GM18858 (cell line): Measurements from ENCODE around the gene SAPCD2.

Experiments
- ATAC-seq: cut with Tn5 transposase; IDR thresholded peaks from one replicate; pipeline ENCODE4 v1.9.1; 2021; ENCODE audit not compliant: unreplicated experiment

SAPCD2 gene

DNA sequence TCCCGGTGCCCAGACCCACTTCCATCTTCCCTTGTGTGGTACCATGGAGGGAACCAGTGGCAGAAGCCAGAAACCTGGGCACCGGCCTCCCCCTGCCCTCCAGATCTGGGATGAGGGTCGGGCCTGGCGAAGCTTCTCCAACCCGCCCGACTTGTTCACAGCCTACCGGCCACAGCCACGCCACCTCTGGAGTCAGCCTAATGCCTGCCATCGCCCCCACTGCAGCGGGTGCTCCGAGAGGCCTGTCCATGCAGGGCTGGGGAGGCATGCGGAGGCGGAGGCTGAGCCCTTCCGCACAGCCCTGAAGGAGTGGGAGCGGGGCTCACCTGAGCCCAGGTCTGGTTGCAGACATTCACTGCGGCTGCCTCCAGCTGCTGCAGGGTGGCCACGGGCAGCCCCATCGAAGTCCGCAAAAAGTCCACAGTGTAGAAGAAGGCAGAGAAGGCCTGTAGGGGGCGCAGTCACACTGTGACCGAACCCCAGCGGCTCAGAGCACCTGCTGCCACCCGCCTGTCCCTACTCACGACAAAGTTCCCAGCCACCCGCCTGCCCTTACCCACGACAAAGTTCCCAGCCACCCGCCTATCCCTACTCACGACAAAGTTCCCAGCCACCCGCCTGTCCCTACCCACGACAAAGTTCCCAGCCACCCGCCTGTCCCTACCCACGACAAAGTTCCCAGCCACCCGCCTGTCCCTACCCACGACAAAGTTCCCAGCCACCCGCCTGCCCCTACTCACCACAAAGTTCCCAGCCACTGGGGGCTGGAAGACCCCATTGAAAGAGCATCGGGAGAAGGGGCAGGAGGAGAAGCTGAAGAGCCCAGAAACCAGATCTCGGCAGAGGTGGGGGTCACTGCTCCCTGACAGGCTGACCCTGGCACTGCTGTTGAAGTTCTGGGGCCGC lies 20.6 kb downstream of the SAPCD2 start:
- ATAC-seq, result no peak

DNA sequence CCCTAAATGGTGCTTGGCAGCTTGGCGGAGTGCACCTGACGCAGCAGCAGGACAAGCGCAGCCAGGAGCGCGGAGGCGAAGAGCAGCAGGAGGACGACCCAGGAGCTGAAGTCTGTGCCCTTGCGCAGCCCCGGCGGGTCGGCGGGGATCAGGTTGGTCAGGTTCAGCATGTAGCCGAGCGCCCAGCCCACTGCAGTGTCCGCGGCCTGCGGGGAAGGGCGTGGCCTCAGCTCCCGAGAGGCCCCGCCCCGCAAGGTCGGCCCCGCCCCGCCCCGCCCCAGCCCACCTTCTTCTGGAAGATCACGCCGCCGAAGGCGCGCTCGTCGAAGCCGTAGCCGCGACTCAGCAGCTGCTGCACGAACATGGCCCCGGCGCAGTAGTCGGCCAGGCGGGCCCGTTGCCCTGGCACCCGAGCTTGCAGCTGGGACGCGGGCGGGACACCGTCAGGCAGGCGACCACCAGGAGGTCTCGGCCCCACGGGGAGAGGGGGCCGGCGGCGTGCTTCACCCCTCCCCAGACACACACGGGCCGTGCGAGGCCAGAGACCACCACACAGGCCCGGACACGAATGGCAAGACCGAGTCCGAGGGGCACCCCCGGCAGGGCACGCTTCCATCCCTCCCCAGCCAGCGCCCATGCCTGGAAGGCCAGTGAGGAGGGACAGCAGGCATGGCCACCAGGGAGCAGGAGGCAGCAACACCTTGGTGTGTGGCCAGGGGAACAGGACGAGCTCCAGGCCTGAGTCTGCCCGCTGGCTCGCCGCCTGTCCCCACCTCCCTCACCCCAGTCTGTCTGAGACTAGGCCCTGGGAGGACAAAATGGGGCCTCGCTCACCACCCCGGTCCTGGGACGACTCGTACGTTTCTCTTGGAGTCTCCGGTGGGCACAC lies 21.5 kb downstream of the SAPCD2 start:
- no peak for ATAC-seq

DNA sequence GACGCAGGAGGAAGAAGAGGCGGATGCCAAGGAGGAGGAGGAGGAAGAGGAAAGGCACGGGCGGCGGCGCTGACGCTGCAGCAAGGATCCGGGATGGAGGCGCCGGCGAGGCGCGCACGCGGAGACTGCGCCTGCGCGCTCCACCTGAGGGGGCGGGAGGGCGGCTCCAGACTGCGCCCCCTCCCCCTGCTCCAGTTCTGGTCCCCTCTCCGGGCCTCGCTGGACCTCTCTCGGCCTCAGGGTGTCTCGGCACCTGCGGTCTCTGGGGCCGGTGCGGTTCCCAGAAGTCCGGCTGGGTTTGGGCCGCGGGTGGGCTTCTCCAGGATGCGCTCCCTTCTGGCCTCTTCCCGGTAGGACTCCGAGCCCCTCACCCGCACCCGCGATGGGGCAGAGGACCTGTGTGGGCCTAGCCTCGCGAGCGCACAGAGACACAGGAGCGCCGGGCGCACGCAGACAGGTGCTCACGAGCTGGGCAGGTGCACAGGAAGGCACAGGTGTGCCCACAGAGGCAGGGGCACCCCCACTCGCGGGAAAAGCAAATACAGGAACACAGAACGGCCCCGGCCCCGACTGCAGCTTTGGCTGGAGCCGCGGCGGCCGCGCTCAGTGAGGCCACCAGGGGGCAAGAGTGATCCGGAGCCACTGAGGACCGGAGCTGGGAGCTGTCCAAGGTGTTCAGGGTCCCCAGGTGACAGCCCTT lies 24.1 kb downstream of the SAPCD2 start, which contains the start of gene NPDC1:
TSS of gene NPDC1 (minus strand) at position 90 of the 700 bp plus-strand sequence. CDS start 188 bp downstream, outside the sequence.
- no peak for ATAC-seq

DNA sequence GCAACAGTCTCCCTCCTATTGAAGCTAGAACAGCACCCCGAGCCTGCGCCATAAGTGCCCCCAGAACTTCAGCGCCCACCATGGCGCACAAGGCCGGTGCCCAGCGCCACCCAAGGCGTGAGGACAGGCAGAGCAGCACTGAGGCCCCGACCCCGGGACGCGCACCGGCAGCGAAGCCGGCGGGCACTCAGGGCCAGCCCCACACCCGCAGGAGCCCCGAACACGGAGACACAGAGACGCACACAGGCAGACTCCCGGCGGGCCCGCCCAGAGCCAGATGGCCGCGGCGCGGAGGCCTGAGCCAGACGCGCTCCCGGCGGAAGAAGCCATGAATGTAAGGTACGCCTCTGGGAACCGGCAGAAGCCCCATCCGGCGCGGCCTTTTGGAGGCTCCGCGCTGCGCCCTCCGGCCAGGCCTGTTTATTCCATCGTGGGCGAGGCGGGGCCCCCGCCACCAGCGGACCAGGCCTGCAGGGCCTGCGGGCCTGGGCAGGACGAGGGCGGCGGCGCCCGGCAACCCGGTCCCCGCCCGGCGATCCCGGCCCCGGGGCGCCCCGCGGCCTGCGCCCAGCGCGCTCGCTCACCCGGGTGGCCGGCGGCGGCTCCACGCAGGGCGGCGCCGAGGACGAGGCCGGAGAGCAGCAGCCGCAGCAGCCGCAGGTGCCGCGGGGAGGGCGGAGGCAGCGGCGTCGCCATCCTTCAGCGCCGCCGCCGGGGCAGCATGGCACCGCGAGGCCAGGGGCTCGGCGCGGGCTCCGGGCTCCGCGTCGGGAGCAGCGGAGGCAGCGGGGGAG lies 24.9 kb downstream of the SAPCD2 start:
- no peak for ATAC-seq

DNA sequence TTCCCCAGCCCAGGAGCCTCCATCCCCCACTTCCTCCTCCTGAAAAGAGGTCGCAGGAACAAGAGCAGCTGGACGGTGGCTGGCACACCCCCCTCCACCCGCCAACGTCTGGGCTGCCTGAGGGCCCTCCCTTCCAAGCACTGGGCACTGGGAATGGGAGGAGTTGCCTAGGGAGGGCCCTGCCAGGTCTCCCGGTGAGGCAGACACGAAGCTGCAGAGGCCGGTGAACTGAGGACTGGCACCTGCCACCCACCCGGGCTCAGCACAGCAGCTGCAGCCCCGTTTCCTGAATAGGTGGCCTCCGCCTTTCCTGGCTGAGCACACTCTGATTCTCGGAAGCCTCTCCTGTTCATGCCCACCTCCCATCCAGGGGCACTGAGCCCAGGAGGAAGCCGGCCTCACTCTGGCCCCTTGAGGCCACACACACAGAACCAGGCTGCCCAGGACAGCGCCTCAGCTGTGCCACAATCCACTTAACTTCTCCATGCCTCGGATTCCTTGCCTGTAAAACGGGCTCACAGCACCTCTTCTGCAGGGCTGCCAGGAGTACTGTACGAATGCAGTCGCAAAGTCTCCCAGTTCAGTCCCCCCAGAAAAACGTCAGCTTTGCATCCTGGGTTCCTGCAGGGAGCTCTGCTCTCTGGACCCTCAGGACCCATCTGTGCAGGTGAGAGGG lies 25.7 kb downstream of the SAPCD2 start:
- no peak for ATAC-seq

DNA sequence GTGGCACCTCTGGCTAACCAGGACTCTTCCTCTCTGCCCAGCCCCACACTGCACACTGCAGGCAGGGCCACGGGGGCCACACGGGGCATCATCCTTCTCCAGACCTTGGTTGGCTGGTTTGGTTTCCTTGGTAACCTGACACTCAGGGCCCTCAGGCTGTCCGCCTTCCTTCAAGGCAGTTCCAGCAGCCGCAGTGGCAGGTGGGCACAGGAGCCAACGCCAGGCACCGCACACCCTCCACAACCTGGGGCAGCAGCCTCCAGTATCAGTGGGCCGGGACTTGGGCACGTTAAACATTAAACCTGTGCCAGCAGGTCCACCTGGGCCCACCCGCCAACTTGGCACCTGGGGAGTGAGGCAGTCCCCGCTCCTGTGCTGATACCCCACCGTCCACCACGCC lies 26.3 kb downstream of the SAPCD2 start:
- no peak for ATAC-seq

DNA sequence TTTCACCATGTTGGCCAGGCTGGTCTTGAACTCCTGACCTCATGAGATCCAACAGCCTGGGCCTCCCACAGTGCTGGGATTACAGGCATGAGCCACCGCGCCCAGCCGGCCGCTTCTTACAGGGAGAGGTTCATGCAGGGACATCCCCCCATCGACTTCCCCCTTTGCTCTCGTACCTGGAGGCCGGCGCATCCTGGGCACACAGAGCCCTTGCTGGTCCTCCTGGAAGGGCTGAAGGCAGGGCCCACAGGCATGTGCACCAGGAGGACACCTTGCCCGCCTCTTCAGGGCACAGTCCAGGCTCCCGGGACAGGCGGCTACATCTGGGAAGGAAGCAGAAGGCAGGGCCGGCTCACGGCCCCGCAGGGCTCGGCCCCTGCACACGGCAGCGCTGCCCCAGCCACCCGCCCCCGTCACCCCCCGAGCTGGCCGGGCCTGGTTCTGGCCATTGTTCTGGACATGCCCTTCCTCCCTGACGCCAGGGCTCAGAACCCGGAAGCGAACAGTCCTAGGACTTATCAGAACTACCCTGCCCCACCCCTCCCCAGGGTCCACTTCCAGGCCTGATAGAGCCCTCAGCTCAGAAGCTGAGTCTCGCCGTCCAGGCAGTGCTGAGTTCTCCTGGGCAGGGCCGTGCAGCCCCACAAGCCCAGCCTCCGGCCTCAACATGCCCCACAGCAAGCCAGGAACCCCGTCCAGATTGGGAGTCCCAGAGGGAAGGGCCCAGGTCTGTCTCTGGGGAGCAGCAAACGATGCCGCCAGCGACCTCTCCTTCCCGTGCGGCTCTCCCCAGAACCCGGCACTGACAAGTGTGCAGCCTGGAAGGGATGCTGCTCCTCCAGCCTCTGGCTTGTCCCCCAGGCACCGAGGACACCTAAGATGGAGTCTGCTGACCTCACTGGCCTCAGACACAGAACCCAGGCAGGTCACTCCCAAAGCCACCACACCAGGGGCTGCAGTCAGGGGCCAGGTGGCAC lies 27.3 kb downstream of the SAPCD2 start:
- ATAC-seq, result no peak

DNA sequence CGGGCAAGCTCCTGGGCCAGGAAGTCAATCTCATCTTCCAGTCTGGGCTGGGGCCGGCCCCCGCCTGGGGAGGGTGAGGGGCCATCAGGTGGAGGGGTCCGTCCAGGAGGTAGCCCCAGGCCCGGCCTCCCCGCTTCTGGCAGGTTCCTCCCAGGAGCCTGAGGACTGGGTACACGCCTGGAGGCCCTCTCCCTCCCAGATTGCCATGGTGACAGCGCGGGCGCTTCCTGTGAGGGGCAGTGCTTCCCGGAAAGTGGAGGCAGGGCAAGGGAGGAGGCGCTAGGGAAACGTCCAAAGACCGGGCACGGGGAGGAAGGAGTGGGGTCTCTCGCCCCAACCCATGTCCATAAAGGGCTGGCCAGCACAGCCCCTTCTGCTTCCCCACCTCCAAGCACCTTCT lies 29.2 kb downstream of the SAPCD2 start:
- no peak for ATAC-seq

DNA sequence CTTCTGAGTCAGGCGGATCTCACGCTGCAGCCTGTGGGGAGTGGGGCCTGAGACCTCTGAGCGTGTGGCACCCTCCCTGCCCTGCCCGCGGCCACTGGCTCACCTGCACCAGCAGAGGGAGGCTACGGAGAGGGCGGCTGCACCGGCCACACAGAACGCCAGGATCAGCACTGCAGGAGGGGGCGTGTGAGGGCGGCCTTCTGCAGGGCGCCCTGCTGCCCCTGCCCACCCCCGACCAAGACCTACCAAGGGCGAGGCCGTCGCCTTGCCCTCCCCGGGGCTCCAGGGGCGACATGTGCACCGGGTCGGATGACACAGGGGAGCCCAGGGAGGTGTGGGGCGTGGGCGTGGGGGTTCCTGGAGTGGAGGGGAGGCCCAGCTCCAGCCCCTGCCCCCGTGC lies 29.8 kb downstream of the SAPCD2 start:
- no peak for ATAC-seq

DNA sequence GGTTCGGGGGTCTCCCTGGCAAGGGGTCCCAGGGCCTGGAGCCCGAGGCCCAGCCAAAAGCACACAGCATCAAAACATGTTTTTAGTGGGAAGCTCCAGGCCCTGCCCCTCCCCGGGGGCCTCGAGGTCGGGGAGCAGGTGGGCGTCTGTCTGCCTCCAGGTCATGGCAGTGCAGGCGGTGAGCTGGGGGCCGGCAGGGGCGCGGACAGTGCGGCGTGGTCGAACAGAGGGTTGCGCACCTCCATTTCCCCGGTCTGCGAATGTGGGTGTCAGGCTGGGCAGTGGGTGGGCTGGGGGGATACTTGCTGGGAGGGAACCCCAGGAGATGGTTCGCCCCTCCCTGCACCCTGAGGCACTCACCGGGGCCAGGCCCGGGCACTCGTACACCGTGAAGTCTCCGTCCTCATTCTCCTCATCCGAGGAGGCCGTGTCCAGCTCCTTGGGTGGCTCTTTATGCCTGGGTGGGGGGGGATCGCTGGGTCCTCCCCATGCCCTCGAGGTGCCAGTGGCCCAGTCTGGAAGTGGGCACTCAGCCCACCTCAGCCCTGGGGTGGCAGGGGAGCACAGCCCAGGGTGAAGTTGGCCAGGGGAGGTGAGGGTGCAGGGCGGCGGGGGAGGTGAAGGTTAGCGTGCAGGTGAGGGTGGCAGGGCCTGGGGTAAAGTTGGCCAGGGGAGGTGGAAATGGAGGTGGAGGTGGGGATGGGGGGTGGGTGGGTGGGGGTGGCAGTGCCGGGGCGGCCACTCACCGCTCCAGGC lies 30.6 kb downstream of the SAPCD2 start:
- no peak for ATAC-seq

DNA sequence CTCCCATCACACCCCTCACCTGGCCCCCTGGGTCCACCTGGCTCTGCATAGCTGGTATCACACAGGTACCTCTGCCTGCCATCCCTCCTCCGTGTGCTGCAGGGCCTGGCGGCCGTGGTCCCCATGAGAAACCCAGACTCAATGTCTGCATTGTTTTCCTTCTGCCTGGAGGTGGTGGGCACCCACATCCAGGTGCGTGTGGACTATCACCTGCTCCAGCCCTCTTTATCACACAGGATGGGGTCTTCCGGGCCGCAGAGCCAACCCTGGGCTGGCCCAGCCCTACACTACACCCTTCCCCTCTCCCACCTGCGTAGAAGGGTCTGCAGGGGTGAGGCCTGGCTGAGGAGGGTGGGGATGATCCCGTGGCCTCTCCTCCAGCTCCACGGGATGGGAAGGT lies 31.4 kb downstream of the SAPCD2 start:
- no peak for ATAC-seq

DNA sequence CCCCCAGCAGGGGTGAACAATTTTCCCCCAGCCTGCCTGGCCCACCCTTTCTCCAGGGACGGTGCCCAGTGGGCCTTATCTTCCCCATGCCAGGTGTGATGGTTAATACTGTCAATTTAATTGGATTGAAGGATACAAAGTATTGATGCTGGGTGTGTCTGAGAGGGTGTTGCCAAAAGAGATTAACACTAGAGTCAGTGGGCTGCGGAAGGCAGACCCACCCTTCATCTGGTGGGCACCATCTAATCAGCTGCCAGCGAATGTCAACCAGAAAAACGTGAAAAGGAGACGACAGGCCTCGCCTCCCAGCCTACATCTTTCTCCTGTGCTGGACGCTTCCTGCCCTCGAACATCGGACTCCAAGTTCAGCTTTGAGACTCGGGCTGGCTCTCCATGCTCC lies 32.9 kb downstream of the SAPCD2 start:
- no peak for ATAC-seq

DNA sequence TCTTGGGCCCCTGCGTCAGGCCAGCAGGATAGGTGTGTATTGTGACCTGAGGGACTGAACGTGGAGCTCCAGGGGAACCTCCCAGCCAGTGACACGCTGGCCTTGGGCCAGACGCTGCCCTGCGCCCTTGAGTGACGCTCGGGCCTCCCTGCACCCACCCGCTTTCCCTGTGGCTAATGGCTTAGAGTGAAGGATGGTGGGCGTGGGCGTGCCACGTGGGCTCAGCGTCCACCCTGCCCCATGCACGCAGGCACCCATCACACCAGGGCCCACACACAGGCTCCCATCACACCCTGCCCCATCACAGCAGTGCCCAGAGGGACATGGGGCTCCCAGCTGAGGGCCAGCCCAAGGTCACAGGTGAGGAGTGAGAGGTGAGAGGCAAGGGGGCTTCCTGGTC lies 33.3 kb downstream of the SAPCD2 start:
- ATAC-seq, result no peak

DNA sequence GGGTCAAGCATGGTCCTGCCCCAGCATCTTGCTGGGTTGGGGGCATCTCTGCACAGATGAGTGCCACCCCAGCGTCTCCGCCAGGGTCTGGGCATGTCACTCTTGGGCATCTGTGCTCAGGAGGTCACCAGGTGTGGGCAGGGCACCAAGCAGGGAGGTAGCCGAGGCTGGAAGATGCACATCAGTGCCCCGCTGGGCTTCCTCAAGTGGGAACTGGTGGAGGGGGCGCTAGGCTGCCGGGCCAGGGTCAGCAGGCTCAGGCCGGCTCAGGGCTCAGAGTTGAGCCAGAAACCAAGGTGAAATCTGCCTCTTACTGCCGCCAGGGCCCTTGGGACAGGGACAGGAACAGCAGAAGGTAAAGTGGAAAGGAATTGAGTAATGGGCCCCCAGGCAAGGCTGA lies 34.4 kb downstream of the SAPCD2 start:
- ATAC-seq, result no peak

DNA sequence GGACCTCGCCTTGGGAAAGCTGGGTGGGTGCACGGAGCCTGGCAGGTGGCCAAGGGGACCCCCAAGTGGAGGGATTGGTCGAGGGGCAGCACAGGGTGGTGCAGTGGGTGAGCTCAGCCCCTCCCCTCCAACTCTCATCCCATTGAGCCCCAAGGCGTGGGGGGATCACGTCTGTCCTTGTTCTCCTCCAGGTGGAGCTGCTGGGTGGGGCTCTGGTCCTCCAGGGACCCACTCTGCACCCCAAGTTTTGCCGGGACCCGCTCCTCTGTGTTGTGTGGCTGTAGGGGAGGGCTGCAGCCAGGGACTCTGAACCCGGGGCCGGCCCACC lies 34.9 kb downstream of the SAPCD2 start:
- ATAC-seq, result no peak

DNA sequence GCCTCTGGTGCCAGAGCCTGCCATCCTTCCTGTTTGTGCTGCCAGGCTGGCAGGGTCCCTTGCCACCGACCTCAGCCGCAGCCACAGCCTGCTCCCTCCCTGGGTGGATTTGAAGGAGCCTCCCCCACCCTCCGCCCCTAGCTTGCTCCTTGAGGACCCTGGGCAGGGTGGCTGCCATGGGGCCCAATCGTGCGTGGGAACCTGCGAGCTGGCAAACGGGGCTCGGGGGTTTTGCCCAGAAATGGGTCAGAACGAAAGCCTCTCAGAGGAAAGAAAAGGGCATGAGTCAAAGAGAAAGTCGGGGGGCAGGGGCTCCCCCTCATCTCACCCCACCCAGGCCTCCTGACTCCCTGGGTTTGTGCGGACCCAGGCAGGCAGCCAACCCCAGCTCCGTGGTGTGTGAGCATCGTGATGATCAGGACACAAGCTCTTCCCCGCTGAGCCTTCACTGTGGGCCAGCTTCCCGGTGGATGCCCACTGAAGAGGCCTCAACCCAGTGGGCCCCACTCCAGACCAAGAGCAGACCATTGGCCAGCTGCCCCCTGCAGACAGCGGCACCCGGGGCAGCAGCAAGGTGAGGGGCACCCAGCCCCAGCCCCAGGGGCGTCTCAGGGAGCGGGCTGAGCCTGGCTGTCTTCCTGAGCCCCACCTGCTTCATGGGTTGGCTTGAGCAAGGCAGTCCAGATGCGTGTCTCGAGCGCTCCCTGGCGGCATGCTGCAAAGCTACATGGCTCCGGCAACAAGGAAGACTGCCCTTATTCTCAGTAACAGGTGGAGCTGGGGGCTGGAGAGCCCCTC lies 35.4 kb downstream of the SAPCD2 start:
- no peak for ATAC-seq

DNA sequence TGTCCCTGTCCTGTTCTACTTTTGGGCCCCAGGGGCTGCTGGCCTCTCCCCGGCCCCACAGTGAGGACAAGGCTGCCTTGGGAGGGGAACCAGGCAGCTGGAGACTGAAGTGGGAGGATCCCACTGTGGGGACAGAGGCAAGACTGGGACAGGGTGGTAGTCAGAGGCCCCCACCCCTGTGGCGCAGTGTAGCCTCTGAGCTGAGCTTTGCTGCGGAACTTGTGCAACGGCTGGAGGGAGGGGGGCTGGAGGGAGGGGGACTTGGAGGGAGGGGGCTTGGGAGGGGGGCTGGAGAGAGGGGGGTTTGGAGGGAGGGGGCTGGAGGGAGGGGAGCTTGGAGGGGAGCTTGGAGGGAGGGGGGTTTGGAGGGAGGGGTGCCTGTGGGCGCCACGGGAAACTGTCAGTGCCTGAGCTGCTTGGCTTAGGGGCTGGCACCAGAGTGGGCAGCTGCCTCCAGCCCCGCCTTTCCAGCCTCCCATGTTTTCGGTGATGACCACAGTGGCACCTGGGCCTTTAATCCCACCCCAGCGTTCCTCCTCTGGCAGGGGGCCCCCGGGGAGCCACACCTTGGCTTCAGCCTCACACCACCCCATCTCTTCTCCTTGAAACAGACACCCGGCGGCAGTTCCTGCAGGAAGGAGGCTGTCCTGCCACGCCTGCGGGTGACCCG lies 36.2 kb downstream of the SAPCD2 start:
- no peak for ATAC-seq
